Stromal cell of bone marrow (primary cell): ENCODE data around the gene HBEGF.

Experiments used
- DNase-seq: peaks from one replicate; pipeline ENCODE4 v3.0.0-alpha.2; 2012; ENCODE audit warnings: low read depth

The HBEGF gene

GRCh38 chr5:140302786-140303639 is 43.4 kb downstream of the HBEGF start, which contains the start of gene PFDN1:
TSS of gene PFDN1 (minus strand) at chr5:140303101. CDS start at chr5:140303073, 28 bp downstream.
- DNase-seq = peak; percentile 93

GRCh38 chr5:140301136-140301535 is 45.3 kb downstream of the HBEGF start:
- DNase-seq = no peak

- no peak for DNase-seq
Observed at GRCh38 chr5:140299056-140299455, 47.3 kb downstream of the HBEGF start.

- no peak for DNase-seq
Observed at GRCh38 chr5:140298183-140298601, 48.2 kb downstream of the HBEGF start.

GRCh38 chr5:140297283-140297682 is 49.1 kb downstream of the HBEGF start:
- no peak for DNase-seq

- DNase-seq = no peak
Observed at GRCh38 chr5:140296289-140296688, 50.1 kb downstream of the HBEGF start.

GRCh38 chr5:140295414-140295813 is 51.0 kb downstream of the HBEGF start:
- peak; percentile 74 for DNase-seq

GRCh38 chr5:140294753-140295152 is 51.6 kb downstream of the HBEGF start:
- DNase-seq = no peak

- DNase-seq = no peak
Observed at GRCh38 chr5:140293849-140294100, 52.6 kb downstream of the HBEGF start.

- no peak for DNase-seq
Observed at GRCh38 chr5:140293091-140293848, 53.1 kb downstream of the HBEGF start.

- DNase-seq = no peak
Observed at GRCh38 chr5:140292212-140293036, 54.0 kb downstream of the HBEGF start.

- DNase-seq = no peak
Observed at GRCh38 chr5:140287801-140288521, 58.4 kb downstream of the HBEGF start.

GRCh38 chr5:140286424-140286823 is 60.0 kb downstream of the HBEGF start:
- no peak for DNase-seq

- no peak for DNase-seq
Observed at GRCh38 chr5:140284013-140284412, 62.4 kb downstream of the HBEGF start.
